ENCODE data around the gene SLC35F3.
"Not testable (repeated sequence)": the region's sequence is repeated elsewhere in the genome, so short reads cannot be mapped to it uniquely, and the experiment has no call there.

SLC35F3 gene

GRCh38 chr1:234247746-234248145 is 343.3 kb downstream of the SLC35F3 start:
- not testable (repeated sequence) for H3K36me3 Mint-ChIP-seq (ENCODE audit: insufficient read depth); ATAC-seq (replicated peaks); DNase-seq; H3K4me3 Mint-ChIP-seq; H3K27ac Mint-ChIP-seq
- H3K9me3 Mint-ChIP-seq, result peaks cover 8 to 16% of the 10 kb centered on the region in 2 donors
- peaks cover 11 to 13% of the 10 kb centered on the region in 2 donors for H3K4me1 Mint-ChIP-seq (ENCODE audit: low read depth in 2 of 2)
- H3K27me3 Mint-ChIP-seq, result peaks cover 10 to 59% of the 10 kb centered on the region in 2 donors

GRCh38 chr1:234250747-234251146 is 346.3 kb downstream of the SLC35F3 start:
- H3K27ac Mint-ChIP-seq, result no peak overlapping the region
- H3K36me3 Mint-ChIP-seq (ENCODE audit: insufficient read depth), result peaks cover 3% of the 10 kb centered on the region
- H3K4me3 Mint-ChIP-seq, result no peak overlapping the region
- peaks cover 11 to 13% of the 10 kb centered on the region in 2 donors for H3K4me1 Mint-ChIP-seq (ENCODE audit: low read depth in 2 of 2)
- H3K9me3 Mint-ChIP-seq, result peaks cover 8 to 16% of the 10 kb centered on the region in 2 donors
- no peak for ATAC-seq (replicated peaks)
- peaks cover 8 to 34% of the 10 kb centered on the region in 2 donors for H3K27me3 Mint-ChIP-seq
- no peak for DNase-seq

DNA sequence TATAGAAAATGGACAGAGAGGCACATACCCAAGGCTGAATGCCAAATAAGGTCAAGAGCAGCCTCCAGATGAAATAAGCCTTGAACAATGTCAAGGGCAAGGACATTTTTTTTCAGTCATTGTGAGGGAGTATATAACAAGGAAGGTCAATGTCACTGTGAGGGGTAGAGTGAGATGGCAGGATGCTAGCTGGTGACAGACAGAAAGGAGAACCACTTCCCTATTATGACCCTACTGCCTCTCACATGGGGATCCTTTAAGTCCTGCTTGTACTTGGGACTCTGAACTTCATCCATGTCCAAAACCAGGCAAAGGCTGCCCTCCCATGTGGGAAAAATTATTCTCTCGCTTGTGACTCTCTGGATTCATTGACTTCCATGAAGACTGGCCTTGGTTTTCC is 349.3 kb downstream of the SLC35F3 start:
- no peaks in the 10 kb centered on the region for H3K36me3 Mint-ChIP-seq (ENCODE audit: insufficient read depth)
- no peaks in the 10 kb centered on the region for H3K4me1 Mint-ChIP-seq (ENCODE audit: low read depth in 2 of 2)
- H3K9me3 Mint-ChIP-seq, result peaks cover 0 to 2% of the 10 kb centered on the region in 2 donors
- ATAC-seq (replicated peaks) (no peak), DNase-seq (no peak)
- no peak overlapping the region for H3K4me3 Mint-ChIP-seq
- H3K27me3 Mint-ChIP-seq, result peaks cover 17 to 21% of the 10 kb centered on the region in 2 donors
- H3K27ac Mint-ChIP-seq, result no peak overlapping the region

DNA sequence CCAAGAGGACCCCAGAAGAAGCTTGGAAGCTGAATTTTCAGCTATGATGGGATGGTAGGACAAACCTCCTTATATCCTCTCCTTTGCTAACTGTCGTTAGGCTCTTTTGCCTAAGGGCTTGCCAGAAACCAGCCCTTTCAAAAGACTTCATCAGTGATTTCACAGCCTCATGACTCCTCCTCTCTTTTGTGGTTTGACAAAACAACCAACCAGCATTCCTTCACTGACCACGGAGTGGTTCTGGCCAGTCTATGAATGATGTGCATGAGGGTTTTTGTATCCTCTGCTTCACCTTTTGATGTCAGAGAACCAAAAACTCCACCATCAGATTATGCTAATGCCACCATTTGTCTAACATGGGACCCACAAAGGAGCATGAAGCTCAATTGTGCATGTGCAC is 351.9 kb downstream of the SLC35F3 start:
- H3K9me3 Mint-ChIP-seq, result peaks cover 0 to 2% of the 10 kb centered on the region in 2 donors
- H3K4me1 Mint-ChIP-seq (ENCODE audit: low read depth in 2 of 2), result peaks cover 0 to 8% of the 10 kb centered on the region in 2 donors
- no peak for DNase-seq
- H3K27ac Mint-ChIP-seq, result no peak overlapping the region
- ATAC-seq (replicated peaks), result no peak
- peaks cover 19 to 30% of the 10 kb centered on the region in 2 donors for H3K27me3 Mint-ChIP-seq
- no peaks in the 10 kb centered on the region for H3K36me3 Mint-ChIP-seq (ENCODE audit: insufficient read depth)
- no peak overlapping the region for H3K4me3 Mint-ChIP-seq

- Mint-ChIP-seq H3K27ac (no peak overlapping the region), H3K4me1 (ENCODE audit: low read depth in 2 of 2) (peaks cover 0 to 8% of the 10 kb centered on the region in 2 donors), H3K4me3 (no peak overlapping the region), H3K9me3 (peaks cover 0 to 2% of the 10 kb centered on the region in 2 donors), H3K36me3 (ENCODE audit: insufficient read depth) (no peaks in the 10 kb centered on the region), H3K27me3 (peaks cover 19 to 30% of the 10 kb centered on the region in 2 donors)
- no peak for DNase-seq
- ATAC-seq (replicated peaks), result no peak
Measured at GRCh38 chr1:234258071-234258470, 353.6 kb downstream of the SLC35F3 start.

- H3K27ac Mint-ChIP-seq, result no peak overlapping the region
- DNase-seq, result no peak
- no peaks in the 10 kb centered on the region for H3K36me3 Mint-ChIP-seq (ENCODE audit: insufficient read depth)
- H3K9me3 Mint-ChIP-seq, result peaks cover 0 to 2% of the 10 kb centered on the region in 2 donors
- H3K4me3 Mint-ChIP-seq, result no peak overlapping the region
- H3K27me3 Mint-ChIP-seq, result peaks cover 22 to 27% of the 10 kb centered on the region in 2 donors
- ATAC-seq (replicated peaks), result no peak
- peaks cover 0 to 8% of the 10 kb centered on the region in 2 donors for H3K4me1 Mint-ChIP-seq (ENCODE audit: low read depth in 2 of 2)
Measured at GRCh38 chr1:234260578-234260977, 356.1 kb downstream of the SLC35F3 start.

- ATAC-seq (replicated peaks) (no peak), DNase-seq (no peak)
- Mint-ChIP-seq H3K36me3 (ENCODE audit: insufficient read depth) (no peaks in the 10 kb centered on the region), H3K27me3 (peaks cover 22 to 27% of the 10 kb centered on the region in 2 donors), H3K27ac (no peak overlapping the region), H3K9me3 (peaks cover 0 to 2% of the 10 kb centered on the region in 2 donors), H3K4me1 (ENCODE audit: low read depth in 2 of 2) (peaks cover 0 to 8% of the 10 kb centered on the region in 2 donors), H3K4me3 (no peak overlapping the region)
Measured at GRCh38 chr1:234261545-234261944, 357.1 kb downstream of the SLC35F3 start.

DNA sequence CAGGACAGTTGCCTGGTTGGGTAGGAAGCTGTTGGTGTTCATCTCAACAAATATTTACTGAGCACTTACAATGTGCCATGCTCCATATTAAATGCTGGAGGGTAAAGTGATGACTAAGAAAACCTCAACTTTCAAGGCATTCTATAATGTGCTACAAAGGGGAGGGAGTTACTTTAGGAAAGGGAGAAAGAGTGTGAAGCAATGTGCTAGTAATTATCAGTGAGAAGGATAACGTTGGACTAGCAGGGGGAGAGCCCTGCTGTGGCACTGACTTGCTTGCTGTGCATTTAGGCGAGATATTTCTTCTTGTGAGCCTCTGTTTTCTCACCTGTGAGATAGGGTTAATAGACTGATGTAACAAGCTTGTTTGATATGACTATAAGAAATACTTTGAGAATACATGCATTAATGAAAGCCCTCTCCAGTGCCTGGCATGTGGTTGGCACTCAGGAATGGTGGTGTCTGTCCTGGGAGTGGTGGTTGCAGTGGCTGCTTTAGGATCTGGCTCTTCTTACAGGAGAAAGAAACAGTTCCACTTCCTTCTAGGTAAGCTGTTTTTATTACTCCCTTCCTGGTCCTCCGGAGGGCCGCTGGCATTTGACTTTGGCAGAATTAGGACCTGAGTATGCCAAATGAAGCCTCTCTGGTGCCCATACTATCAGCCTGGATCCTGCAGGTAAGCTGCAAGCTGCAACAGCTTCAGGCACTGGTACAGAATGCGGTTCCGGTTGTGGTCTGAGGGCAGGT is 357.7 kb downstream of the SLC35F3 start:
- Mint-ChIP-seq H3K27ac (no peak overlapping the region), H3K4me3 (no peak overlapping the region), H3K36me3 (ENCODE audit: insufficient read depth) (no peaks in the 10 kb centered on the region), H3K4me1 (ENCODE audit: low read depth in 2 of 2) (peaks cover 0 to 8% of the 10 kb centered on the region in 2 donors), H3K27me3 (peaks cover 22 to 27% of the 10 kb centered on the region in 2 donors), H3K9me3 (peaks cover 0 to 2% of the 10 kb centered on the region in 2 donors)
- DNase-seq (no peak), ATAC-seq (replicated peaks) (no peak)

- no peak for ATAC-seq (replicated peaks)
- Mint-ChIP-seq H3K9me3 (no peaks in the 10 kb centered on the region), H3K36me3 (ENCODE audit: insufficient read depth) (no peaks in the 10 kb centered on the region), H3K4me3 (no peak overlapping the region), H3K4me1 (ENCODE audit: low read depth in 2 of 2) (peaks cover 0 to 8% of the 10 kb centered on the region in 2 donors), H3K27ac (no peak overlapping the region), H3K27me3 (peaks cover 20 to 24% of the 10 kb centered on the region in 2 donors)
- DNase-seq, result no peak
Measured at GRCh38 chr1:234262754-234263105, 358.3 kb downstream of the SLC35F3 start.

- ATAC-seq (replicated peaks) (no peak), DNase-seq (no peak)
- Mint-ChIP-seq H3K27ac (no peak overlapping the region), H3K36me3 (ENCODE audit: insufficient read depth) (no peaks in the 10 kb centered on the region), H3K27me3 (peaks cover 8 to 10% of the 10 kb centered on the region in 2 donors), H3K9me3 (no peaks in the 10 kb centered on the region), H3K4me1 (ENCODE audit: low read depth in 2 of 2) (peaks cover 0 to 8% of the 10 kb centered on the region in 2 donors), H3K4me3 (no peak overlapping the region)
Measured at GRCh38 chr1:234264832-234265231, 360.4 kb downstream of the SLC35F3 start.

DNA sequence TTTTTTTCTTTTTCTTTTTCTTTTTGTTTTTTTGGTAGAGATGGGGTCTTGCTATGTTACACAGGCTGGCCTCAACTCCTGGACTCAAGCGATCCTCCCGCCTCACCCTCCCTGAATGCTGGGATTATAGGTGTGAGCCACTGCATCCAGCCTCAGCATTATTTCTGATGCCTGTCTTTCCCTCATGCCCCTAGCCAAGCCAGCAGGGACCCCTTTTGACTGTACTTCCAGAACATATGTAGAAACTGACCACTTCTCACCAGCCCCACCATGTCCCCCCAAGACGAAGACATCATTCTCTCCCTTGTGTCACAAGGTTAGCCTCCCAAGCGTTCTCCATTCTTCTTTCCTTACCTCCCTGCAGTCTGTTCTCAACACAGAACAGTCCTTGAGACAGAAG is 360.8 kb downstream of the SLC35F3 start:
- H3K27ac Mint-ChIP-seq, result no peak overlapping the region
- no peak overlapping the region for H3K4me3 Mint-ChIP-seq
- H3K36me3 Mint-ChIP-seq (ENCODE audit: insufficient read depth), result no peaks in the 10 kb centered on the region
- peaks cover 8 to 10% of the 10 kb centered on the region in 2 donors for H3K27me3 Mint-ChIP-seq
- DNase-seq (no peak), ATAC-seq (replicated peaks) (no peak)
- H3K4me1 Mint-ChIP-seq (ENCODE audit: low read depth in 2 of 2), result peaks cover 0 to 5% of the 10 kb centered on the region in 2 donors
- H3K9me3 Mint-ChIP-seq, result no peaks in the 10 kb centered on the region

DNA sequence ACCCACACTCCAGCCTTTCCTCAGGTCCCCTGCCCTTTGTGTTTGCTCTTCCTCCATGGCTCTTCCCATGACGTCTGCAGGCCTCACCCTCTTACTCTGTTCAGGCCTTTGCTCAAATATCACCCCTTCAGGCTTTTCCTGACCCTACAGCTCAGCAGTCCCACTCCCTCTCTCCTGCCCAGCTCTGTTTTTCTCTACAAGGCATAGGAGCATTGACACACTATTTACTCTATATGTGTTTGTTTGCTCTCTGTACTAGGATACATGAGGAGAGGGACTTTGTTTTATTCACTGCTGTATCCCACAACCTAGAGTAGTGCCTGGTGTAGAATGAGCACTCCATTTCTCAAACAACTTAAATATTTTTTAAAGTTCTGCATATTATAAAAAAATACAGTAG is 361.4 kb downstream of the SLC35F3 start:
- H3K4me3 Mint-ChIP-seq, result no peak overlapping the region
- no peaks in the 10 kb centered on the region for H3K9me3 Mint-ChIP-seq
- no peaks in the 10 kb centered on the region for H3K4me1 Mint-ChIP-seq (ENCODE audit: low read depth in 2 of 2)
- H3K27me3 Mint-ChIP-seq, result peaks cover 4 to 8% of the 10 kb centered on the region in 2 donors
- no peak overlapping the region for H3K27ac Mint-ChIP-seq
- no peak for DNase-seq
- no peaks in the 10 kb centered on the region for H3K36me3 Mint-ChIP-seq (ENCODE audit: insufficient read depth)
- ATAC-seq (replicated peaks), result no peak

DNA sequence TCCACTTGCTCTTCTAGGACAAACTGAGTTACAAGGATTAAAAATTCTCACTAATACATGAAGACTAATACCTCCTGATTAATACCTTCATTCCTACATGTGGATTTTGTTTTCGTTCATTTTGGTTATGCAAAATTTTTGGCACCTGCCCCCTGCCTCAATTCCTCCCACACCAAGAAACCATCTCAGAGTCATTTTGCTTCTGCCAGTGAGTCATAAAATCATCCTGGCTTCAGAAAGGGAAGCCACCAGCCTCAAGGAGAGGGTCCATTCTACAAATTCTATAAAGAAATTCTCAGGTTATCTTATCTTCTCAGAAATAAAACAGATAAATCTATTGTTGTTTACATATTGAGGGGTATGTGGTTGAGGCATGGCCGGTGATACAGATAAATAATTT is 365.6 kb downstream of the SLC35F3 start:
- Mint-ChIP-seq H3K27ac (no peak overlapping the region), H3K9me3 (no peaks in the 10 kb centered on the region), H3K4me3 (no peak overlapping the region), H3K27me3 (peaks cover 24 to 29% of the 10 kb centered on the region in 2 donors), H3K36me3 (ENCODE audit: insufficient read depth) (no peaks in the 10 kb centered on the region), H3K4me1 (ENCODE audit: low read depth in 2 of 2) (peaks cover 0 to 2% of the 10 kb centered on the region in 2 donors)
- no peak for DNase-seq
- no peak for ATAC-seq (replicated peaks)

DNA sequence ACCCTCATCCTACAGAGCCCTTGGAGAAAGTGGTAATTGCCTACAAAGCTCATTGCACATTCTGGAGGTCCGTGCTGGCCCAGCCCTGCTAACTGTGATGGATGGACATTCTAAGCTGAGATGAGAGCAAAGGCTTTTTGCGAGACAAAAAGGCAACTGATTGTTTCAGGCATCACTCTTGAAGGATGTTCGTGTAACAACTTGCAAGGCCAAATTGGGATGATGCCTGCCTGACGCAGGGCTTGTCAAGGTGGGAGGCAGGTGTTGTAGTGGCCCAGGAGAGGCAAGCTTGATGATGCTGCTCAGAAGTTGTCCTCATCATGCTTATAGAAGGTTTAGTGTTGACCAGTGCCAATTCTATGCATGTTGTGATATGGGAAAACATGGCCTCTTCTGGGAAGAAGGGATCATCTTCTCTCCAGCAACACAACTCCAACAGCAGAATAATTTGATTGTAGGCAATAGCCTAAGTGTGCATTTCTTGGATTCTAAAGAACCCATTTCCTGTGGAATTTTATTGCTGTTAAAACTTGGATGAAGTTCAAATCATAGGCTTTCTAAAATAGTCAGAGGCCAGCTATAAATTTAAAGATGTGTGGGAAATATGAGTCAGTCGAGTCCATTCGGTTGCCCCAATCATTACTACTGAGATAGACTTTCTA is 366.2 kb downstream of the SLC35F3 start:
- Mint-ChIP-seq H3K9me3 (no peaks in the 10 kb centered on the region), H3K27ac (no peak overlapping the region), H3K27me3 (peaks cover 29 to 36% of the 10 kb centered on the region in 2 donors), H3K36me3 (ENCODE audit: insufficient read depth) (no peaks in the 10 kb centered on the region), H3K4me1 (ENCODE audit: low read depth in 2 of 2) (peaks cover 0 to 2% of the 10 kb centered on the region in 2 donors), H3K4me3 (no peak overlapping the region)
- DNase-seq (no peak), ATAC-seq (replicated peaks) (no peak)

Data from effector memory CD8-positive, alpha-beta T cell (primary cell).